GM18499 (cell line): ENCODE data around the gene DNAJC10.
"Not testable (repeated sequence)": the region's sequence is repeated elsewhere in the genome, so short reads cannot be mapped to it uniquely, and the experiment has no call there.

ENCODE experiments used
- ATAC-seq: cut with Tn5 transposase; IDR thresholded peaks from one replicate; pipeline ENCODE4 v1.9.1; 2021; ENCODE audit warnings: moderate number of reproducible peaks; ENCODE audit not compliant: insufficient read depth, unreplicated experiment

The DNAJC10 gene

GRCh38 chr2:182718459-182718858 is 2.4 kb downstream of the DNAJC10 start:
- no peak for ATAC-seq

GRCh38 chr2:182719116-182719515 is 3.1 kb downstream of the DNAJC10 start:
- ATAC-seq = not testable (repeated sequence)

GRCh38 chr2:182724656-182725055 is 8.6 kb downstream of the DNAJC10 start:
- no peak for ATAC-seq

- ATAC-seq = no peak
Observed at GRCh38 chr2:182726473-182726872, 10.4 kb downstream of the DNAJC10 start.

- ATAC-seq = no peak
Observed at GRCh38 chr2:182728014-182728413, 12.0 kb downstream of the DNAJC10 start.

GRCh38 chr2:182729710-182730339 is 13.8 kb downstream of the DNAJC10 start:
- ATAC-seq = no peak

- ATAC-seq = no peak
Observed at GRCh38 chr2:182730486-182730885, 14.4 kb downstream of the DNAJC10 start.

- ATAC-seq = no peak
Observed at GRCh38 chr2:182732736-182733135, 16.7 kb downstream of the DNAJC10 start.

- no peak for ATAC-seq
Observed at GRCh38 chr2:182733572-182733971, 17.5 kb downstream of the DNAJC10 start.

GRCh38 chr2:182736856-182737255 is 20.8 kb downstream of the DNAJC10 start:
- ATAC-seq = not testable (repeated sequence)

GRCh38 chr2:182740701-182741100 is 24.6 kb downstream of the DNAJC10 start:
- no peak for ATAC-seq

- ATAC-seq = no peak
Observed at GRCh38 chr2:182741620-182742019, 25.6 kb downstream of the DNAJC10 start.

- ATAC-seq = no peak
Observed at GRCh38 chr2:182744490-182744889, 28.4 kb downstream of the DNAJC10 start.

GRCh38 chr2:182745061-182745460 is 29.0 kb downstream of the DNAJC10 start:
- ATAC-seq = no peak

- not testable (repeated sequence) for ATAC-seq
Observed at GRCh38 chr2:182745894-182746293, 29.8 kb downstream of the DNAJC10 start.

- ATAC-seq = no peak
Observed at GRCh38 chr2:182754231-182754630, 38.2 kb downstream of the DNAJC10 start.

GRCh38 chr2:182758379-182758778 is 42.3 kb downstream of the DNAJC10 start:
- ATAC-seq = no peak

- ATAC-seq = no peak
Observed at GRCh38 chr2:182761903-182762302, 45.8 kb downstream of the DNAJC10 start.

GRCh38 chr2:182763311-182763912 is 47.4 kb downstream of the DNAJC10 start:
- no peak for ATAC-seq

GRCh38 chr2:182766626-182767025 is 50.6 kb downstream of the DNAJC10 start:
- ATAC-seq = no peak

GRCh38 chr2:182767578-182767977 is 51.5 kb downstream of the DNAJC10 start:
- no peak for ATAC-seq

GRCh38 chr2:182768950-182769349 is 52.9 kb downstream of the DNAJC10 start:
- ATAC-seq = not testable (repeated sequence)
